HG03159 (cell line): ENCODE data around the gene E4F1.

ENCODE experiments used
- ATAC-seq: cut with Tn5 transposase; IDR thresholded peaks from one replicate; pipeline ENCODE4 v1.9.1; 2021; ENCODE audit warnings: mild to moderate bottlenecking, moderate library complexity; ENCODE audit not compliant: unreplicated experiment

Gene E4F1

DNA sequence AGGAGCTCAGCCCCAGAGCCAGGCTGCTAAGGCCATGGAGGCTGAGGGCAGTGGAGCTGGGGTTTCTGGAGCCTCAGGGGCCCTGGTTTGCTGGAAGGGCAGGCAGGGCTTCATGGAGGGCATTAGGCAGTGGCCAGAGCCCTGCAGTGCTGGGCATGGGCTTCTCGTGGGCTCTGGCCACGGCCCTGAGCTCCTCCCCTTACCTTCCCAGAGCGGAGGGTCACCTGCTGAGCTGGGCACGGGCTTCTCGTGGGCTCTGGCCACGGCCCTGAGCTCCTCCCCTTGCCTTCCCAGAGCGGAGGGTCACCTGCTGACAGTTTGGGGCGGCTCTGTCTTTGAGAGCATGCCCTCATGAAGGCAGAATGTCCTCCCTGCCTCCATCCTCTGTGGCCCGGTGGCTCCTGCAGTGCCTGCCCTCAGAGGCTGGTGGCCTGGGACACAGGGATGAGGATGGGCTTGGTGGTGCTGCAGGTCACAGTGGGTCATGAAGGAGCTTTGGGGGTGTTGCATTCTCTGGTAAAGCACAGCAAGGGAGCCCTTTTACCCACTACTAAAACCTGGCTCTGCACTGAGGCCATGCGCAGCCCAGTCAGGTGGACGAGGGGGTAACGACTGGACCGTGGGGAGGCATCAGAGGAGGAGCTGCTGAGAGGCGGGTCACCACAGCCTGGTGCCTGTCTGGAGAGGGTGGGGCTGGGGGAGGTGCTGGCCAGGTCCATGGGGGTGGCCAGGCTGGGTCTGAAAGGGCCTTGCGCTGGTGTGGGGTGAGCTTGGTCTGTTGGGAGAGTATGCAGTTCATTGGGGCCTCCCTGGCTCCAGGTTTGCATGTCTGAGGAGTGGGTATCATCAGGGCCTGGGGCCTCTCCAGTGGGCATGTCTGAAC, 47.4 kb downstream of the E4F1 start:
- ATAC-seq, result no peak

- ATAC-seq, result no peak
Measured at GRCh38 chr16:2271848-2272461, 48.6 kb downstream of the E4F1 start.

GRCh38 chr16:2273484-2273883, 50.1 kb downstream of the E4F1 start:
- ATAC-seq, result no peak

DNA sequence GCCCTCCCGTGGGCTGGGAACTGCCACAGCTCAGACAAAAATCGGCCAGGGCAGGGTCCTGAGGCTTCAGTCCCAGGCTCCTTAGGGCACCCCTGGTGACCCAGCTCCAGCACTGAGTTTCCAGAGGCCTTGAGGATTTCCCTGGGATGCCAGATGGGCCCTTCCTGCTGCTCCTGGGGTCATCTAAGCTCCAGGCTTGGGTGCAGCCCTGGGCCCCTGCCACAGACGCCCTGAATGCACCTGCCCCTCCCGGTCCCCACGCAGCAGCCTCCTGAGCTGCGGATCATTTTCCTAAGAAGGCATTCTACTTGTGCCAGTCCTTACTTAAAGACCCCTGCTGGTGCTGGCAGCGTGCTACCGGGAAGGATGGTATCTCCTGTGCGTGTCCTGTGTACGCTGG, 50.5 kb downstream of the E4F1 start:
- ATAC-seq, result no peak

DNA sequence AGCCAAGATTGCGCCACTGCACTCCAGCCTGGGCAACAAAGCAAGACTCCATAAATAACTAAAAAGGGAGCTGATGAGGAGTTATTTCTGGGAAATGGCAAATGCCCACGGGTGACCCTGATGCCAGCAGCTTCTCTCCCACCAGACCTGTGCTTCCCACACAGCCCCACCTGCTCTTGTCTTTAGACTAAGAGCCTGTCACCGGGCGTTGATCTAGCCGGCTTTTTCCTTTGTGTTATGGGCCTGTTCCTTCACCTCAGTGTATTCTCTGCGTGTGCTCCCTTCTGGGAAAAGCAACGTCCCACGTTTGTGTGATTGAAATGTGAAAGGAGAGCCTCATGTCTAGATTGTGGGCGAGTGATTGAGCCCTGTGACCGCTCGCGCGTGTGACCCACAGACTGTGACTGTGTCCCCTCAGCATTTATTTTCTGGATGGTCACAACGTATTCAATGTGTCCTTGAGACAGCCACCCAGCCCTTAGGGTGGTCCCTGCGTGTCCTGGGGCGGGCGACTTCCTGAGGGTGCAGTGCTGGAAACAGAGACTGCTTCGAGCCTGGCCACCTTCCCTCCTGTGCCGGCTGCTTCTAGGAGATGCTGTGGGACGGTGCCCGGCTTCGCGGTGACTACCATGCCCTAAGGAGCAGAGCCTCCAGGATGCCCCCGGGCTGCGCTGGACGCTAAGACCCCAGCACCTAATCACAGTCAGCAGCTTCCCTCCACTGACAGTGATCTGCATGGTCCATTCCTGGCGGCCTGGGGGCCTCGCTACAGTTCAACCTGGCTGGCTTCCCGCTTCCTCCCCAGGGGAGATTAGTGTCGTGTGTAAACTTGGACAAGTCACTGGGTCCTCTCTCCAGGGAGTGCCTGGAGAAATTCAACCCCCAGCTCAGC, 52.3 kb downstream of the E4F1 start:
- no peak for ATAC-seq

GRCh38 chr16:2276368-2277195, 53.2 kb downstream of the E4F1 start:
- ATAC-seq, result no peak

DNA sequence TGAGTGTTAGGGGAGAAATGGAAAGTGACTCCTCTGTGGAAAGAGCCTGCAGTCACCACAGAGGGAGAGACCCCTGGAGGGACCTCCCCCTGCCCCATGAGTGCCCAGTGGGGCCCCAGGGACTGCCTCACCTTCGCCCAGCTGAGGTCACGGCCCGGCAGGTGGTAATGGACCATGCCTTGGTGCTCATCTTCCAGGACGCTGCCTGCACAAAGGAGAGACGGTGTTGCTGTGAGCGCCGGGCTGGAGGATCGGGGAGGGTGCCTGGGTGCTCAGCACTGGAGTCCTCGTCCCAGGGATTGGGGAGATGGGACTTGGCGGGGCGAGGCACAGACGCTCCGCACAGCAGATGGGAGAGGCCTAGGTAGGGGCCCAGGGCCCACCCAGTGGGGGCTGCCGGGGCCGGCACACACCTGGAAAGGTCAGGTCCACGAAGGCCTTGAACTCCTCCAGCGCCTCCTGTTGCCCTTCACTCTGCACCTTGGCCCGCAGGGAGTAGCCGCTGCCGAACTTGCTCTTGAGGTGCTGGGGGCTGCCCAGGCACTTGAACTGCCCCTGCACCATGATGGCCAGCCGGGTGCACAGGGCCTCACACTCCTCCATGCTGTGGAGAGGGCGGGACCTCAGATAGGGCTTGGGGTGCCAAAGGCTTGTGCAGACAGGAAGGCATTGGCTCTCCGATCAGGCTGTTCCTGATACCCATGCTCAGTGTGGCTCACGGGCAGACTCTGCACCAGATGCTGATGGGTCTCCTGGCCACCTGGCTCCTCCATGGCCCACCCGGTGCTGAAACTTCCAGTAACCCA, 54.3 kb downstream of the E4F1 start:
- ATAC-seq, result no peak

DNA sequence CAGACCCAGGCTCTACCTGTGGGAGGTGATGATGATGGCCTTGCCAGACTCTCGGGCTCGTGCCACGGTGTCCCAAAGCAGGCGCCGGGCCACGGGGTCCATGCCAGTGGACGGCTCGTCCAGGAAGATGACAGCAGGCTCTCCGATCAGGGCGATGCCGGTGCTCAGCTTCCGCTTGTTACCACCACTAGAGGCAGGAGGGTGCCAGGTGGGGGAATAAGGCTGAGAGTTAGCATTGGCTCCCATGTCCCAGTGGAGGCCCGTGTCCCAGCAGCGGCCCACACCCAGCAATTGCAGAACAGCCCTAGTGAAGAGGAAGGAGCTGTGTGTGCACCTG, 54.8 kb downstream of the E4F1 start:
- ATAC-seq, result no peak

- no peak for ATAC-seq
Measured at GRCh38 chr16:2278956-2279800, 55.8 kb downstream of the E4F1 start.

DNA sequence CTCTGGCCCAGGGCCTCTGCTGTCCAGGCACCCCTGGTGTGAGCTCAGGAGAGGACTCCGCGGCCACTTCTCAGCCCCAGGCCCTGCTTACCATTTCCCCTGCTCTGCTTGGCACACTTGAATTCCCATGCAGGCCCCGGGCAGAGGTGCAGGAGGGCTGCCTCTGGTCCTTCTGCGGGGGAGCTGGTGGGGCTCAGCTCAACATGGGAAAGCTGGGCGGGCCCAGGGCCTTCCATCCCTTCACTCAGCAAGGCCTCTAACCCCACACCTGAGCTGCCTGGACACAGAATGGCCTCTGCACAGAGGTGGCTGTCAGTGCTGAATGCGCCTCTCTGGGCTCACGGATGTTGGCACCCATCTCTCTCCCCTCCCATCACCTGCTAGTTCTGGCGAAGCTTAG, 57.1 kb downstream of the E4F1 start:
- ATAC-seq, result no peak

GRCh38 chr16:2280981-2281542, 57.7 kb downstream of the E4F1 start:
- no peak for ATAC-seq

- ATAC-seq, result no peak
Measured at GRCh38 chr16:2282262-2282661, 58.9 kb downstream of the E4F1 start.

DNA sequence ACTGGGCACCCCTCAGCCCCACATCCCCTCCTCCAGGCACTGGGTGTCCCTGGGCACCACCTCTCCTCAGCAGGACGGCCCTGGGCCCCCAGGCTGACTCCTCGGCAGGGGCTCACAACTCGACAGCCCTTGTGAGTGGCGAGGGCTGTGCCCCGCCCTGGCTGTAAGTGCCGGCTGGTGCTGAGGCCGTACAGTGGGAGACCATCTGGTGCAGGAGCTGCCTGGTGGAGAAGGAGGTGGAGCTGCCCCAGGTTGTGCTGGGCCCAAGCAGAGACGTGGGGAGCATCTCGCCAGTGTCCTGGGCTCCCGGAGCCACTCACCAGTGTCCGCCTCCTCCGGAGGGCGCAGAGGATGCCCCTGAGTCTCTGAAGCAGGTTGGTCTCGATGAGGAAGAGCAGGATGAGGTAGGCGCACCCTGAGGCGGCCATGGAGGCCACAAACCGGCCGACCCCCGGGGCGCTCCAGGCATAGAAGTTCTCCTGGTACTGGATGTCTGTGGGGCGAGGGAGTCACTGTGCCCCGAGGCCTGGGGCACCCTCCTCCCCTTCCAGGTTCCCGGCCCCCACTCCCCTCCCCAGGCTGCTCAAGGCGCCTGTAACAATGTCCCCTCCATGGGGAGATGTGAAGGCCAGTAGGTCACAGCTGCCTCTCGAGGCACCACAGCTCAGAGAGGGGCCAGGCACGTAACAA, 59.6 kb downstream of the E4F1 start:
- no peak for ATAC-seq

DNA sequence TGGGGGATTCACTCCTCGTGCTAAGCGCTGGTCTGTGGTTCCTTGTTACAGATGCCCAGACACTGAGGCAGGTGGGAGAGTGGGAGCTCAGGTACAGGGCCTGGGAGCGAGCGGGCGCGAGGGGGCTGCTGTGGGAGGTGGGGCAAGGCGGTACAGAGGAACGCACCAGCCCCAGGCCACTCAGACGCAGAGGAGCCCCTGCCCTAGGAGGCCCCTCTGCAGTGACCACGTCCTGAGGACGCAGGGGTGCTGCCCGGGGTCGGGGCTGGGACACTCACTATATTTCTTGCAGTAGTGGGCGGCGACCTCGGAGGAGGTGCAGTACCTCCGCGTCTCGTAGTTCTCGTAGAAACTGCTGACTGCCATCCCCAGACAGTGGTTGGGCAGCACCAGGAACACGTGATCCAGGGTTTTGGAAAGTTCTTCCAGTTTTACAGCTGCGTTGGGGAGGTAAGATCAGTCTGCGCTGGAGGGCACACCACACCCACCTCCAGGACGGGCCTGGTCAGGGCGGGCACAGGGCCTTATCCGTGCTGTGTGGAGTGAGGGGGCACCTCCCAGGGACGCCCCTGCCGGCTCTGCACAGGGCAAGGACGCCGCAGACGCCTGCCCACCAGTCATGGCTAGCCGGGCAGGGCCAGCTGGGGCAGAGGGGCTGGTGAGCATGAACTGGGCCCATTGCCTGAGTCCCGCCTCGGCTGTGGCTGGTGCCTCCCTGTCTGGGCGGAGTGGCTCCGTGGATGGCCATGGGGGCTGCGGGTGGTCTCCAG, 60.8 kb downstream of the E4F1 start:
- no peak for ATAC-seq

DNA sequence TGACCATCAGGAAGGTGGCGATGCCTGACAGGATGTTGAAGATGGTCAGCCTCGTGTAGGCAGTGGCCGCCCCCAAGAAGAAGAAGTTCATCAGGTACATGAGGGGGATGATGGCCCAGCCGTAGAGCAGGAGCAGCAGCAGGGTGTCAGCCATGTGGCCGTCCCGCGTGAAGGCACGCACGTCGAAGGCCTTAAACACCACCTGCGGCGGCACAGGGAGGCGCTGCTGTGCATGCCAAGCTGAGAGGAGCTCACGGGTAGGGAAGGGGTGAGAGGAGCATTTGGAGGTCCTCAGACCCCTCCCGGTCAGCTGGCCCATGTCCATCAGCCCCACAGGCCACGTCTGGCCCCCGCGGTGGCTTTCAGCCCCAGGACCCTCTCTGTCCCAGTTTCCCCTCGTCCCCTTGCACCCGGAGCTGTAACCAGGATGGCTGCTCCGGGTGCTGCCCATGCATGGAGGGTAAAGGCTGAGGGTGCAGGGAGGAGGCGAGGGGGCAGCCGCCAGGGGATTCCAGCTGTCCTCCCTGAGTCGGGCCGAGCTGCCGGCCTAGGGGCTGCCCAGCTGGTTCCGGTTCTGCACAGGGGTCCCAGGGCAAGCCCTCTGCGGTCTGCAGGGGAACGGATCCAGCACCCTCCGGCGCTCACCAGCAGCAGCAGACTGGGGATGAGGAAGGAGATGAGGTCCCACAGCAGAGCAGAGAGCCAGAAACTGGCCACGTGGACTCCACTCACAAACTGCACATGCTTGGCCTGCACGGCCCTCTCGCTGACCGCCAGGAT, 61.6 kb downstream of the E4F1 start:
- no peak for ATAC-seq
